A549 (cell line): ENCODE results near the gene LRP5.

ENCODE experiments used
- CTCF ChIP-seq: fragments of >200 bp; sonication (Bioruptor Twin); formaldehyde crosslinking; IDR thresholded peaks from 3 replicates; pipeline ENCODE4 v1.5.1; 2016
- KDM1A ChIP-seq: fragments of 200-600 bp; sonication (generic); IDR thresholded peaks from 2 replicates; pipeline ENCODE4 v1.6.1; 2016; ENCODE audit warnings: low read depth, mild to moderate bottlenecking
- TF ChIP-seq, protein P1 (sequence below): fragments of 150-350 bp; IDR thresholded peaks from 2 replicates; pipeline ENCODE4 v1.6.1; 2014; ENCODE audit warnings: low read depth, mild to moderate bottlenecking, low read length

DNA sequence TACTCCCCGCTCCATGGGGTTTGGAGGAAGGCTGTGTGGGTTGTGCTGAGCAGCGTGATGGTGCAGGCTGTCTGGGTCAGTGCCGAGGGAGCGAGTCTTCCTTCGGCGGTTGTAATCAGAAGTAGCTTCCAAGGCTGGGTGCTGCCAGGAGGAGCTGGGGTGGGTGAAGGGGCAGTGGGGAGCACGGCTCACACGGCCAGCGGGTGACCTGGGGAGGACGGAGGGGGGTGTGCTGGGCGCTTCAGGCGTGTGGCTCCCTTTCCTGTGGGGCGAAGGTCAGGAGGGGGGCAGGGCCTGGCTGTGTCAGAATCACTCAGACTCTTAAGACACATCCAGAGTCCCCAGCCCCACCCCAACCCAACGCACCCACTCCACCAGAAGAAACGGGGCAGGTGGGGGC is 60.2 kb downstream of the LRP5 start:
- no peak for TF ChIP-seq CTCF
- TF ChIP-seq KDM1A: no peak
- TF ChIP-seq, protein P1, sequence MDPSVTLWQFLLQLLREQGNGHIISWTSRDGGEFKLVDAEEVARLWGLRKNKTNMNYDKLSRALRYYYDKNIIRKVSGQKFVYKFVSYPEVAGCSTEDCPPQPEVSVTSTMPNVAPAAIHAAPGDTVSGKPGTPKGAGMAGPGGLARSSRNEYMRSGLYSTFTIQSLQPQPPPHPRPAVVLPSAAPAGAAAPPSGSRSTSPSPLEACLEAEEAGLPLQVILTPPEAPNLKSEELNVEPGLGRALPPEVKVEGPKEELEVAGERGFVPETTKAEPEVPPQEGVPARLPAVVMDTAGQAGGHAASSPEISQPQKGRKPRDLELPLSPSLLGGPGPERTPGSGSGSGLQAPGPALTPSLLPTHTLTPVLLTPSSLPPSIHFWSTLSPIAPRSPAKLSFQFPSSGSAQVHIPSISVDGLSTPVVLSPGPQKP: no peak
